ENCODE data around the gene NTNG2.

Gene NTNG2

GRCh38 chr9:132218208-132218607 is 56.4 kb downstream of the NTNG2 start:
- no peak for TF ChIP-seq CTCF (IDR thresholded peaks at IDR 0.05; ENCODE audit: insufficient read depth, low read depth, low read length, missing control alignments)
- no peak for DNase-seq (ENCODE audit: low read depth)
- H3K4me3 ChIP-seq (ENCODE audit: low read length), result no peak overlapping the region

- DNase-seq (ENCODE audit: low read depth), result no peak
- no peak overlapping the region for H3K4me3 ChIP-seq (ENCODE audit: low read length)
- no peak for TF ChIP-seq CTCF (IDR thresholded peaks at IDR 0.05; ENCODE audit: insufficient read depth, low read depth, low read length, missing control alignments)
Observed at GRCh38 chr9:132221941-132222340, 60.1 kb downstream of the NTNG2 start.

GRCh38 chr9:132224645-132225044 is 62.8 kb downstream of the NTNG2 start:
- no peak overlapping the region for H3K4me3 ChIP-seq (ENCODE audit: low read length)
- no peak for DNase-seq (ENCODE audit: low read depth)
- no peak for TF ChIP-seq CTCF (IDR thresholded peaks at IDR 0.05; ENCODE audit: insufficient read depth, low read depth, low read length, missing control alignments)

- TF ChIP-seq CTCF (IDR thresholded peaks at IDR 0.05; ENCODE audit: insufficient read depth, low read depth, low read length, missing control alignments), result no peak
- H3K4me3 ChIP-seq (ENCODE audit: low read length), result no peak overlapping the region
- no peak for DNase-seq (ENCODE audit: low read depth)
Observed at GRCh38 chr9:132226571-132227430, 64.9 kb downstream of the NTNG2 start.

- no peak overlapping the region for H3K4me3 ChIP-seq (ENCODE audit: low read length)
- no peak for TF ChIP-seq CTCF (IDR thresholded peaks at IDR 0.05; ENCODE audit: insufficient read depth, low read depth, low read length, missing control alignments)
- no peak for DNase-seq (ENCODE audit: low read depth)
Observed at GRCh38 chr9:132228062-132228461, 66.2 kb downstream of the NTNG2 start.

GRCh38 chr9:132230605-132231004 is 68.7 kb downstream of the NTNG2 start:
- TF ChIP-seq CTCF (IDR thresholded peaks at IDR 0.05; ENCODE audit: insufficient read depth, low read depth, low read length, missing control alignments), result no peak
- DNase-seq (ENCODE audit: low read depth), result no peak
- H3K4me3 ChIP-seq (ENCODE audit: low read length), result no peak overlapping the region

Data from epithelial cell of esophagus (primary cell).